CD8-positive, alpha-beta memory T cell (primary cell): ENCODE measurements around the gene PCDH17. TPM values are rescaled to one million over a fixed set of nuclear protein-coding genes. Genes with fewer than 3 reads are reported as not detected.

Experiments used
- CTCF ChIA-PET: fragments of 350-600 bp; sonication (Branson Sonifier 250); formaldehyde crosslinking; loops from one replicate; lab custom pipeline; 2021; ENCODE audit warnings: antibody characterized with exemption; lab: Charles Lee
- POLR2A ChIA-PET: fragments of 350-600 bp; sonication (Branson Sonifier 250); formaldehyde crosslinking; loops from one replicate; lab custom pipeline; 2021; ENCODE audit warnings: antibody characterized with exemption; lab: Charles Lee
- DNase-seq, 5 donors: peaks; one replicate each; pipeline versions ENCODE4 v3.0.0 to v3.0.0-alpha.2; 2020 to 2022; ENCODE audit warnings: mixed read lengths in 1 of 5
- H3K27ac ChIP-seq: one replicate; pipeline ENCODE4 v1.7.0; 2013; ENCODE audit warnings: low read depth, mild to moderate bottlenecking, low read length, moderate library complexity
- H3K27me3 ChIP-seq: 2 replicates; pipeline ENCODE4 v1.7.0; 2013; ENCODE audit warnings: low read length, mild to moderate bottlenecking; ENCODE audit not compliant: insufficient read depth, poor library complexity, severe bottlenecking
- H3K36me3 ChIP-seq: 2 replicates; pipeline ENCODE4 v1.7.0; 2013; ENCODE audit warnings: mild to moderate bottlenecking, low read length, moderate library complexity; ENCODE audit not compliant: insufficient read depth
- H3K4me1 ChIP-seq: 2 replicates; pipeline ENCODE4 v1.7.0; 2013; ENCODE audit warnings: mild to moderate bottlenecking, low read length, moderate library complexity; ENCODE audit not compliant: insufficient read depth
- H3K4me3 ChIP-seq: 2 replicates; pipeline ENCODE4 v1.7.0; 2013; ENCODE audit warnings: mild to moderate bottlenecking, low read length
- H3K9me3 ChIP-seq: 2 replicates; pipeline ENCODE4 v1.7.0; 2013; ENCODE audit warnings: mild to moderate bottlenecking, low read length
- H3K27ac Mint-ChIP-seq, 8 donors: one replicate each; pipeline ENCODE4 v1.8.0; 2020 to 2021; ENCODE audit warnings: mixed read lengths in 8 of 8, mild to moderate bottlenecking in 6 of 8, inconsistent platforms in 3 of 8, moderate library complexity in 3 of 8
- H3K27me3 Mint-ChIP-seq, 2 donors: one replicate each; pipeline ENCODE4 v1.8.0; 2020 to 2021; ENCODE audit warnings: mixed read lengths in 2 of 2, mild to moderate bottlenecking in 1 of 2, moderate library complexity in 1 of 2
- H3K36me3 Mint-ChIP-seq, 3 donors: one replicate each; pipeline ENCODE4 v1.8.0; 2020 to 2021; ENCODE audit warnings: mixed read lengths in 3 of 3, inconsistent platforms in 1 of 3, mild to moderate bottlenecking in 1 of 3
- H3K4me1 Mint-ChIP-seq, 3 donors: one replicate each; pipeline ENCODE4 v1.8.0; 2020 to 2021; ENCODE audit warnings: mixed read lengths in 3 of 3, inconsistent platforms in 1 of 3, mild to moderate bottlenecking in 1 of 3
- H3K4me3 Mint-ChIP-seq, 7 donors: one replicate each; pipeline ENCODE4 v1.8.0; 2020 to 2021; ENCODE audit warnings: mixed read lengths in 7 of 7, mild to moderate bottlenecking in 6 of 7, moderate library complexity in 4 of 7, inconsistent platforms in 2 of 7
- H3K9me3 Mint-ChIP-seq, 5 donors: one replicate each; pipeline ENCODE4 v1.8.0; 2020 to 2022; ENCODE audit warnings: mixed read lengths in 5 of 5, mild to moderate bottlenecking in 3 of 5, moderate library complexity in 2 of 5, inconsistent platforms in 1 of 5
- polyA plus RNA-seq: library from polyadenylated mRNA; unstranded; fragments of 300-500 nt; fragmentation: Illumina TruSeq; gene quantifications from one replicate; pipeline ENCODE4 v1.2.3, GENCODE V29; 2021
- total RNA-seq, 2 experiments: library from RNA; stranded (reverse); gene quantifications; one replicate each; pipeline ENCODE4 v1.2.3, GENCODE V29; 2021

PCDH17 gene
- total and polyA plus RNA-seq, 3 experiments from 2014 or later, result not detected

- Histone ChIP-seq H3K27ac (no peak overlapping the region), H3K9me3 (no peaks in the 10 kb centered on the region), H3K4me1 (no peaks in the 10 kb centered on the region), H3K36me3 (no peaks in the 10 kb centered on the region), H3K27me3 (no peaks in the 10 kb centered on the region), H3K4me3 (no peak overlapping the region)
- no peak for DNase-seq
- H3K27ac Mint-ChIP-seq, result no peak overlapping the region
- no peaks in the 10 kb centered on the region for H3K36me3 Mint-ChIP-seq
- H3K27me3 Mint-ChIP-seq, result no peaks in the 10 kb centered on the region
- H3K4me3 Mint-ChIP-seq, result no peak overlapping the region
- CTCF ChIA-PET, result no interaction called here
- no peaks in the 10 kb centered on the region for H3K4me1 Mint-ChIP-seq
- peaks cover 0 to 18% (median 4%) of the 10 kb centered on the region in 5 donors for H3K9me3 Mint-ChIP-seq
- POLR2A ChIA-PET, result no interaction called here
These were observed 19.0 kb upstream of the PCDH17 start for GRCh38 chr13:57612568-57612967.

GRCh38 chr13:57624565-57625435 is 6.7 kb upstream of the PCDH17 start:
- peaks cover 4 to 8% (median 7%) of the 10 kb centered on the region in 5 donors for H3K9me3 Mint-ChIP-seq
- DNase-seq, result no peak
- H3K9me3 ChIP-seq, result no peaks in the 10 kb centered on the region
- H3K4me3 ChIP-seq, result no peak overlapping the region
- CTCF ChIA-PET, result interaction anchor here (1.7 kb wide), 1 partner anchor 9 kb away, joined by 4 read pairs; no protein-coding TSS in a partner anchor
- peaks cover 12 to 18% of the 10 kb centered on the region in 2 donors for H3K27me3 Mint-ChIP-seq
- POLR2A ChIA-PET, result no interaction called here
- no peaks in the 10 kb centered on the region for H3K4me1 ChIP-seq
- peaks cover 11 to 15% (median 14%) of the 10 kb centered on the region in 3 donors for H3K4me1 Mint-ChIP-seq
- H3K4me3 Mint-ChIP-seq, result no peak overlapping the region
- no peaks in the 10 kb centered on the region for H3K36me3 Mint-ChIP-seq
- no peak overlapping the region for H3K27ac Mint-ChIP-seq
- no peaks in the 10 kb centered on the region for H3K27me3 ChIP-seq
- H3K36me3 ChIP-seq, result no peaks in the 10 kb centered on the region
- H3K27ac ChIP-seq, result no peak overlapping the region

DNA sequence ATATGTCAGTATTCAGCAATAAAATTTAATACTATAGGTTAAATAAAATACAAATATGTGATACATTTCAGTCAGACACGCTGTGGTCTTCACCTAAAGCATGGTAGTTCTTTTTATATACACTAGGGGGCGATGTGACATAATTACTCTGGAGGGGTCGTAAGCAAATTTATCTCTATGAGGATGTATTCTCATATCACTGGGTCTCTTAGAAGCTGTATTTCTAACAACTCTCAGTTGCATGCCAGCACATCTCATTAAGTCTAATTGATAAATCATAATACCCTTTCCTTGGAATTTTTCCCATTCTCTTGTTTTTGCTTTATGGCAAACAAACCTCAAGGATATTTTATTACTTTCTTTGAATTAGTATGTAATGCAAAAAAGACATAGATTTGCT is 3.9 kb upstream of the PCDH17 start:
- ChIA-PET CTCF (no interaction called here), POLR2A (no interaction called here)
- Mint-ChIP-seq H3K27me3 (peaks cover 30 to 42% of the 10 kb centered on the region in 2 donors), H3K27ac (no peak overlapping the region), H3K36me3 (no peaks in the 10 kb centered on the region), H3K9me3 (peaks cover 3 to 18% (median 4%) of the 10 kb centered on the region in 5 donors), H3K4me3 (no peak overlapping the region), H3K4me1 (peaks cover 28 to 36% (median 34%) of the 10 kb centered on the region in 3 donors)
- peaks cover 11% of the 10 kb centered on the region for H3K4me1 ChIP-seq
- H3K36me3 ChIP-seq, result no peaks in the 10 kb centered on the region
- no peak for DNase-seq
- H3K27ac ChIP-seq, result no peak overlapping the region
- H3K27me3 ChIP-seq, result peaks cover 10% of the 10 kb centered on the region
- no peak overlapping the region for H3K4me3 ChIP-seq
- no peaks in the 10 kb centered on the region for H3K9me3 ChIP-seq

GRCh38 chr13:57629391-57629804 is 2.1 kb upstream of the PCDH17 start:
- Histone ChIP-seq H3K27ac (no peak overlapping the region), H3K27me3 (peaks cover 10% of the 10 kb centered on the region), H3K4me1 (peaks cover 11% of the 10 kb centered on the region), H3K9me3 (no peaks in the 10 kb centered on the region), H3K36me3 (no peaks in the 10 kb centered on the region), H3K4me3 (no peak overlapping the region)
- H3K27ac Mint-ChIP-seq, result peak overlapping the region in 2 of 8 donors; percentile 24 to 42
- H3K9me3 Mint-ChIP-seq, result peaks cover 0 to 23% (median 5%) of the 10 kb centered on the region in 5 donors
- H3K27me3 Mint-ChIP-seq, result peaks cover 33 to 52% of the 10 kb centered on the region in 2 donors
- H3K4me1 Mint-ChIP-seq, result peaks cover 28 to 36% (median 34%) of the 10 kb centered on the region in 3 donors
- ChIA-PET CTCF (no interaction called here), POLR2A (no interaction called here)
- H3K4me3 Mint-ChIP-seq, result peak overlapping the region; percentile 53 to 90 (median 82)
- H3K36me3 Mint-ChIP-seq, result no peaks in the 10 kb centered on the region
- no peak for DNase-seq

DNA sequence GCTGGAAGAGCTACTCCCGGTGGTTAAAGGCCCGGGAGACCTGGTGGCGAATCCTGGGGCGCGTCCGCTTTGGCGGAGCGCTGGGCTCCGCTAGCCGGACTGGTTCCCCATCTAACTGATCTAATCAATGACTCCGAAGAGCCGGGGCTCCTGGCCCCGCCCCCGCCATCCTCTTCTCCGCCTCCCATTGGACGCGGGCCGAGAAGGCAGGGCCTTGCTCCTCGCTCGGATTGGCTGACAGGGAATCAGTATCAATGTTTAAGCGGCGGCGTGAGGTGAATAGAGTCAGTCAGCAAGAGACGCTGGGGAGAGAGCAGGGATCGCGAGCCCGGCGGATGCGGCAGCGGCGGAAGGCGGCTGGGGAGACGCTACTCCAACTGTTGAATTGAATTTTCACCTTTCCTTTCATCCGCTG is 1.7 kb upstream of the PCDH17 start:
- ChIA-PET CTCF (no interaction called here), POLR2A (no interaction called here)
- H3K4me1 Mint-ChIP-seq, result peaks cover 28 to 36% (median 34%) of the 10 kb centered on the region in 3 donors
- Histone ChIP-seq H3K36me3 (no peaks in the 10 kb centered on the region), H3K4me3 (peak overlapping the region; percentile 37), H3K4me1 (peaks cover 11% of the 10 kb centered on the region), H3K27me3 (peaks cover 10% of the 10 kb centered on the region), H3K27ac (no peak overlapping the region), H3K9me3 (no peaks in the 10 kb centered on the region)
- H3K36me3 Mint-ChIP-seq, result no peaks in the 10 kb centered on the region
- peaks cover 33 to 52% of the 10 kb centered on the region in 2 donors for H3K27me3 Mint-ChIP-seq
- H3K27ac Mint-ChIP-seq, result no peak overlapping the region
- peak in 3 of 5 donors; percentile 20 to 47 (median 41) for DNase-seq
- H3K9me3 Mint-ChIP-seq, result peaks cover 0 to 23% (median 7%) of the 10 kb centered on the region in 5 donors
- peak overlapping the region; percentile 53 to 90 (median 82) for H3K4me3 Mint-ChIP-seq

- Mint-ChIP-seq H3K9me3 (peaks cover 0 to 23% (median 7%) of the 10 kb centered on the region in 5 donors), H3K27me3 (peaks cover 33 to 52% of the 10 kb centered on the region in 2 donors), H3K4me1 (peaks cover 28 to 36% (median 34%) of the 10 kb centered on the region in 3 donors), H3K4me3 (peak overlapping the region; percentile 64 to 90 (median 85)), H3K27ac (peak overlapping the region in 3 of 8 donors; percentile 32 to 79 (median 70)), H3K36me3 (no peaks in the 10 kb centered on the region)
- DNase-seq, result no peak
- ChIA-PET POLR2A (no interaction called here), CTCF (no interaction called here)
- Histone ChIP-seq H3K36me3 (no peaks in the 10 kb centered on the region), H3K4me3 (peak overlapping the region; percentile 37), H3K27ac (no peak overlapping the region), H3K9me3 (no peaks in the 10 kb centered on the region), H3K27me3 (peaks cover 10% of the 10 kb centered on the region), H3K4me1 (peaks cover 11% of the 10 kb centered on the region)
These were observed 616 bp upstream of the PCDH17 start for GRCh38 chr13:57630661-57631595.

GRCh38 chr13:57632276-57633140 is 964 bp downstream of the PCDH17 start:
- Mint-ChIP-seq H3K36me3 (no peaks in the 10 kb centered on the region), H3K4me3 (peak overlapping the region; percentile 64 to 90 (median 85)), H3K27me3 (peaks cover 33 to 52% of the 10 kb centered on the region in 2 donors), H3K27ac (no peak overlapping the region), H3K9me3 (peaks cover 0 to 23% (median 7%) of the 10 kb centered on the region in 5 donors), H3K4me1 (peaks cover 28 to 36% (median 34%) of the 10 kb centered on the region in 3 donors)
- H3K4me3 ChIP-seq, result peak overlapping the region; percentile 37
- H3K4me1 ChIP-seq, result peaks cover 11% of the 10 kb centered on the region
- peak in 1 of 5 donors; percentile 9 for DNase-seq
- POLR2A ChIA-PET, result no interaction called here
- H3K9me3 ChIP-seq, result no peaks in the 10 kb centered on the region
- CTCF ChIA-PET, result no interaction called here
- H3K27ac ChIP-seq, result no peak overlapping the region
- H3K36me3 ChIP-seq, result no peaks in the 10 kb centered on the region
- H3K27me3 ChIP-seq, result peaks cover 10% of the 10 kb centered on the region
